Ectodermal cell (in vitro differentiated cells): ENCODE results near the gene CAMK2G.

Source experiments
- H3K27ac ChIP-seq: 2 replicates; pipeline ENCODE4 v1.7.0; 2013; ENCODE audit warnings: mild to moderate bottlenecking, low read depth, low read length; ENCODE audit not compliant: insufficient read depth, poor library complexity, severe bottlenecking
- H3K27me3 ChIP-seq: 2 replicates; pipeline ENCODE4 v1.7.0; 2013; ENCODE audit warnings: mild to moderate bottlenecking, low read length; ENCODE audit not compliant: insufficient read depth, control insufficient read depth, poor library complexity, severe bottlenecking
- H3K36me3 ChIP-seq: one replicate; pipeline ENCODE4 v1.7.0; 2013; ENCODE audit warnings: low read length; ENCODE audit not compliant: control insufficient read depth, insufficient read depth
- H3K4me1 ChIP-seq: one replicate; pipeline ENCODE4 v1.7.0; 2013; ENCODE audit warnings: low read length; ENCODE audit not compliant: control insufficient read depth, insufficient read depth
- H3K4me3 ChIP-seq: 2 replicates; pipeline ENCODE4 v1.7.0; 2013; ENCODE audit warnings: low read depth, low read length, control low read depth; ENCODE audit not compliant: insufficient read depth
- H3K9me3 ChIP-seq: 2 replicates; pipeline ENCODE4 v1.7.0; 2013; ENCODE audit warnings: mild to moderate bottlenecking, low read length, moderate library complexity; ENCODE audit not compliant: control insufficient read depth
- WGBS, 2 experiments: methylation state at CpG; one replicate each; pipeline ENCODE4 v1.1.7; 2013; ENCODE audit warnings: missing lambda C conversion rate in 2 of 2; 5-methylcytosine and 5-hydroxymethylcytosine counted together

CAMK2G gene

DNA sequence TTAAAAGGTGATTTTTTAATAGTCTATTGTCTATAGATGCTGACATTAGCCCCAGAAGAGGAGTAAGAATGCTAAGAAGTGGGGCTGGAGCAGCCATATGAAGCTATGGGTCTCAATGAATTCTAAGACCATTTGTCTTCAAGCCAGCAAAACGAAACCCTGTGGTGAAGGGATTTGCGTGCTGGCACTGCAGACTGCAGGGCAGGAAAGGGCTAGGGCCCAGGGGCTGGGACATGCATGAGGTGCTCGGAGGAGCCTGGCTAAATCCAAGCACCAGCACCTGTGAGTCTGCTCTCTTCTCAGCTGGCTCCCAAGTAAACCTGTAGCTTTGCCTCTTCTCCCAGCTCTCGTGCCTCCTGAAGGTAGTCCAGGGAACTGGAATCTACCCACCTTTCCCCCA lies 61.7 kb downstream of the CAMK2G start:
- Histone ChIP-seq H3K36me3 (peaks cover 10% of the 10 kb centered on the region), H3K27ac (no peak overlapping the region), H3K4me1 (peaks cover 4% of the 10 kb centered on the region), H3K27me3 (no peaks in the 10 kb centered on the region), H3K9me3 (no peaks in the 10 kb centered on the region), H3K4me3 (no peak overlapping the region)
- WGBS, 2 experiments, result 51 to 64% methylated on average over 4 of the region's 4 CpGs

DNA sequence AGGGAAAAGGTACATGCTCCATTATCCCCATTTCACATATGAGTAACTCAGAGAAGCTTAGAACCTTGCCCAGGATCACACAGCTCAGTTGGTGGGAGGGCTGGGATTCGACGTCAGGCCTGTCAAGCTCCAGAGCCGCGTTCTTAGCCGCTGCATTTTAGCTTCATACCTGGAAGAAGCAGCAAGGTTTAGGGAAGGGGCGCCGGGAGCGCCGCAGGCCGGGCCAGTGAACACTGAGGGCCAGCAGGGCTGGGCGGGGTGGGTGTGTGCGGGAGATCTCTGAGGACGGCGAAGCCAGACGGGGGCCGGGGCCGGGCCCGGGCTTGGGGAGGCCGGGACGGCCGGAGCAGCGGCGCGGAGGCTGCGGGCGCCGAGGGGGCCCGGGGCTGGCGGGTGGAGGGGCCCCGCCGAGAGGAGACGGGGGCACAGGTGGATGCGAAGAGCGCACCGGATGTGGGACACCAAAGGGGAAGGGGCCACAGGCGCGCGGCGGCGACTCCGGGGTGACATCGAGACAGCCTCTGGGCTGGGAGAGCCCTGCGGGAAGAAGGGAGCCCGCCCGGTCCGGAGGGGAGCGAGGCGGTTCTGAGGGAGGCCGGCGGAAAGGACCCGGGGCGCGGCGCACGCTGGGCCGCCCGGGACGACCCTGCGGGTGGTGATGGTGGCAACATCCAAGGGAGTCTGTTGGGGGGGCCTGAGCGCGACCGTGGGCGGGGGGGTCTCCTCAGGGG lies 63.5 kb downstream of the CAMK2G start:
- peaks cover 4% of the 10 kb centered on the region for H3K4me1 ChIP-seq
- no peaks in the 10 kb centered on the region for H3K9me3 ChIP-seq
- no peaks in the 10 kb centered on the region for H3K27me3 ChIP-seq
- WGBS, 2 experiments, result 1 to 2% methylated on average over 63 of the region's 63 CpGs
- H3K36me3 ChIP-seq, result peaks cover 24% of the 10 kb centered on the region
- H3K27ac ChIP-seq, result no peak overlapping the region
- peak overlapping the region; percentile 79 for H3K4me3 ChIP-seq

GRCh38 chr10:73810358-73810734 lies 64.0 kb downstream of the CAMK2G start:
- Histone ChIP-seq H3K9me3 (no peaks in the 10 kb centered on the region), H3K4me1 (peaks cover 4% of the 10 kb centered on the region), H3K27ac (no peak overlapping the region), H3K36me3 (peaks cover 28% of the 10 kb centered on the region), H3K27me3 (no peaks in the 10 kb centered on the region), H3K4me3 (peak overlapping the region; percentile 79)
- 92% methylated on average over 7 of the region's 7 CpGs for WGBS, 2 experiments

DNA sequence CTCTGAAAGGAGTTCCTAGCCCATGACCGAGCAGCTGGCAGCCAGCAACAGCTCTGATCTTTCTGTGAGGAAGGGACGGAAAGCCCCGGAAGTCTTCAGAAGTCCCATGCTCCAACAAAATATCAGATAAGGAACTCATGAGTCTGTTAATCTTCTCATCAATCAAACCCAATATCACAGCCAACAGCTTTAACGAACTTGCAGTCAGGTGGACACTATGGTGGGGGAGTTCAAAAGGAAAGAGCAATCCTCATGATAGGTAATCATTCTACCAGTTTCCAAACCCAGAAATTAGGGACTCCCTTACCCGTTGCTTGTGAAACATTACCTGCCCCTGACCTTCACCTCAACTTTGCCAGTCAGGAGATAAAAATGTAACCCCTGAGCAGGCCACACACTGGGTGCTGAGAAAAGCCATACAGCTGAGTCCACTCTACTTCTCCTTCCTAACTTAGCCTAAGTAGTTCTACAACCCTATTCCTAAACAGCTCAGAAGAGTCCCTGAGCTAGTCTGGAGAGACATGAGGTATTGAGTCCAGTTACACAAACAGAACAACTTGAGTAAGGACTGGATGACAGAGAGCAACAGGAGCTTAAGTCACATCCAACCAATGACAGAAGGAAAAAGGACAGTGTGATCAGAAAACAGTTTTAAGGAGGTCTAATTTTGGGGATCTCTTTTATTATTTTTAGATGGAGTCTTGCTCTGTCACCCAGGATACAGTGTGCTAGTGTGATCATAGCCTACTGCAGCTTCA lies 65.1 kb downstream of the CAMK2G start:
- peaks cover 28% of the 10 kb centered on the region for H3K36me3 ChIP-seq

GRCh38 chr10:73808021-73808815 lies 66.1 kb downstream of the CAMK2G start:
- H3K36me3 ChIP-seq, result peaks cover 36% of the 10 kb centered on the region
- peaks cover 4% of the 10 kb centered on the region for H3K4me1 ChIP-seq
- H3K4me3 ChIP-seq, result no peak overlapping the region
- 94 to 95% methylated on average over 16 of the region's 16 CpGs for WGBS, 2 experiments
- no peaks in the 10 kb centered on the region for H3K27me3 ChIP-seq
- H3K27ac ChIP-seq, result no peak overlapping the region
- no peaks in the 10 kb centered on the region for H3K9me3 ChIP-seq

More for the DNA sequence above, 65.1 kb downstream of the CAMK2G start:
- no peak overlapping the region for H3K27ac ChIP-seq
- WGBS, 2 experiments, result 74 to 78% methylated on average over 5 of the region's 5 CpGs
- H3K4me1 ChIP-seq, result peaks cover 4% of the 10 kb centered on the region
- no peaks in the 10 kb centered on the region for H3K27me3 ChIP-seq
- H3K9me3 ChIP-seq, result no peaks in the 10 kb centered on the region
- no peak overlapping the region for H3K4me3 ChIP-seq

GRCh38 chr10:73807471-73807870 lies 66.9 kb downstream of the CAMK2G start:
- Histone ChIP-seq H3K9me3 (no peaks in the 10 kb centered on the region), H3K4me1 (peaks cover 4% of the 10 kb centered on the region), H3K27me3 (no peaks in the 10 kb centered on the region), H3K36me3 (peaks cover 44% of the 10 kb centered on the region), H3K27ac (no peak overlapping the region), H3K4me3 (no peak overlapping the region)
- WGBS, 2 experiments, result 96 to 97% methylated on average over 14 of the region's 14 CpGs

GRCh38 chr10:73806176-73806950 lies 68.0 kb downstream of the CAMK2G start:
- Histone ChIP-seq H3K36me3 (peaks cover 54% of the 10 kb centered on the region), H3K9me3 (no peaks in the 10 kb centered on the region), H3K4me1 (no peaks in the 10 kb centered on the region), H3K4me3 (no peak overlapping the region), H3K27ac (no peak overlapping the region), H3K27me3 (no peaks in the 10 kb centered on the region)
- WGBS, 2 experiments, result 94 to 95% methylated on average over 14 of the region's 14 CpGs

GRCh38 chr10:73803680-73804286 lies 70.6 kb downstream of the CAMK2G start:
- H3K4me1 ChIP-seq, result no peaks in the 10 kb centered on the region
- no peaks in the 10 kb centered on the region for H3K9me3 ChIP-seq
- peaks cover 54% of the 10 kb centered on the region for H3K36me3 ChIP-seq
- no peak overlapping the region for H3K4me3 ChIP-seq
- H3K27me3 ChIP-seq, result no peaks in the 10 kb centered on the region
- H3K27ac ChIP-seq, result no peak overlapping the region

DNA sequence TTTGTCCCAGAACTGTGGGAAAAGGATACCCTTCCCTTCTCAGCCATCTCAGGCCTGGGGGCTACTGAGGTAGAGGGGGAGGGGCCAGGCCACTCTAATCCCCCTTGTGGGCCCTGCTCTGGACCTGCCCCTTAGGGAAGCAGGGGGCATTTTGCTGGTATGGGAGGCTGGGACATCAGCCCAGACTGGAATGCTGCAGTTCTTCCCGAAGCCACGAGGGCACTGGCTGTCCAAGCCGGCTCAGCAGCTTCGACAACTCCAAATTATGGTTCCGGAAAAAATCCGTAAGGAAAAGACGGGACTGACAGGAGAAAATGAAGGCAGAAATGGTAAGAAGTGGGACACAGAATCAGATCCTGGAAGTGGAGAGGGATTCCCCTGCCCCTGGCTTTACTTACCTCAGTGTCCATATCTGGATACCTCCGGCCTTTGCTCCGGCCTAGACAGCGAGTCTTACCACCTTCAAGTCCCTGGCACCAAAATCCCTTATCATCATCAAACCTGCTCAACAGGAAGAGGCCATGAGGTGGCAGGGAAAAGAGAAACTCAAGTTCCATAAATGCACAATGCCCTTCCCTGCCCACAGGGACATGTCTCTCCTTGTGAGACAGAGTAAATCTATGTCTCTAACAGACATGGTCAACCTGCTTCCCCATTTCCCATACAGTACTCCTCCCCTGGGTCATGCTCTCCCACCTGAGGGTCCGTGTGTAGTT lies 71.9 kb downstream of the CAMK2G start:
- Histone ChIP-seq H3K27ac (no peak overlapping the region), H3K4me3 (no peak overlapping the region), H3K36me3 (peaks cover 46% of the 10 kb centered on the region), H3K27me3 (no peaks in the 10 kb centered on the region), H3K9me3 (no peaks in the 10 kb centered on the region), H3K4me1 (no peaks in the 10 kb centered on the region)
- WGBS, 2 experiments, result 94 to 95% methylated on average over 11 of the region's 11 CpGs
